GM12875 (cell line): ENCODE measurements around the gene IAH1.

Source experiments
- H3K4me3 ChIP-seq: one replicate; pipeline ENCODE4 v1.5.1; 2011; ENCODE audit warnings: low read depth, low read length, control low read depth
- TF ChIP-seq, protein P1 (sequence below): IDR thresholded peaks from 2 replicates; pipeline ENCODE4 v1.5.1; 2011; ENCODE audit warnings: low read depth, mild to moderate bottlenecking, control low read depth, inconsistent platforms, low read length, moderate library complexity, borderline replicate concordance; ENCODE audit not compliant: insufficient read depth

The IAH1 gene

GRCh38 chr2:9473308-9473984, 905 bp upstream of the IAH1 start:
- peak overlapping the region; percentile 82 for H3K4me3 ChIP-seq
- TF ChIP-seq, protein P1, sequence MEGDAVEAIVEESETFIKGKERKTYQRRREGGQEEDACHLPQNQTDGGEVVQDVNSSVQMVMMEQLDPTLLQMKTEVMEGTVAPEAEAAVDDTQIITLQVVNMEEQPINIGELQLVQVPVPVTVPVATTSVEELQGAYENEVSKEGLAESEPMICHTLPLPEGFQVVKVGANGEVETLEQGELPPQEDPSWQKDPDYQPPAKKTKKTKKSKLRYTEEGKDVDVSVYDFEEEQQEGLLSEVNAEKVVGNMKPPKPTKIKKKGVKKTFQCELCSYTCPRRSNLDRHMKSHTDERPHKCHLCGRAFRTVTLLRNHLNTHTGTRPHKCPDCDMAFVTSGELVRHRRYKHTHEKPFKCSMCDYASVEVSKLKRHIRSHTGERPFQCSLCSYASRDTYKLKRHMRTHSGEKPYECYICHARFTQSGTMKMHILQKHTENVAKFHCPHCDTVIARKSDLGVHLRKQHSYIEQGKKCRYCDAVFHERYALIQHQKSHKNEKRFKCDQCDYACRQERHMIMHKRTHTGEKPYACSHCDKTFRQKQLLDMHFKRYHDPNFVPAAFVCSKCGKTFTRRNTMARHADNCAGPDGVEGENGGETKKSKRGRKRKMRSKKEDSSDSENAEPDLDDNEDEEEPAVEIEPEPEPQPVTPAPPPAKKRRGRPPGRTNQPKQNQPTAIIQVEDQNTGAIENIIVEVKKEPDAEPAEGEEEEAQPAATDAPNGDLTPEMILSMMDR: peak; percentile 33; the same call in 1 of the 2 replicates

DNA sequence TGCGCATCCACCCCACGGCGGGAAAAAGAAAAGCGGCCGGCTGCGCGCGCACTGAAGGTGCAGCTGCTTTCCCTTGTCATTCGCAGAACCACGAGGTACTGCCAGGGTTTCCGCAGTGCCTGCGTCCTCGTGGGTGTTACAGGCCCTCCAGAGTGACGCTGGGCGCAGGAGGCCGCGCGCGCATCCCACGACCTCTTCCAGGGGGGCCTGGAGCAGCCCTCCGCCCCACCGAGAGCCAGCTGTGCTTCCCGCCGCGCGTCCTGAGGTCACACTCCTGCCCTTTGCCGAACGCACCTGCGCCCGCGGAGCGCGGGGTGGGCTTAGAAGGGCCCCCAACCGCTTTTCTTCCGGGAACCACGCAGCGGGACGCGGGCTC, 378 bp upstream of the IAH1 start:
- H3K4me3 ChIP-seq: peak overlapping the region; percentile 82
- TF ChIP-seq, protein P1: no peak

DNA sequence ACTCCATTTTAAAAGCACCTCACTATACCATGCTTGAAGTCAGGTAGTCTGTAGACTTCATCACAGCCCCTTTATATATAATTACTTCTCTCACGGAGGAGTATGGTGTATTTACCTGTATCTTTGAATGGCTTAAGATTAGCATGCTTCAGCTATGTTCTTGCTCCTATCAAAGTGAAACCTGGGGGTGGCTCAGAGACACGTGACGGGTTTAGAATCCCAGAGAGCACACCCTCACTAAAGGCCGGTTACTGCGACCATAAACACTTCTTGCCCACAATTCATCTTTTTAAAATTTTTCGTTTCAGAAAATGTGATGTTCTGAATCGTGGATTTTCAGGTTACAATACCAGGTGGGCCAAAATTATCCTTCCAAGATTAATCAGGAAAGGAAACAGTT, 3.6 kb downstream of the IAH1 start:
- TF ChIP-seq, protein P1: no peak
- H3K4me3 ChIP-seq: no peak overlapping the region

GRCh38 chr2:9478526-9478925, 4.2 kb downstream of the IAH1 start:
- TF ChIP-seq, protein P1: no peak
- H3K4me3 ChIP-seq: no peak overlapping the region

- no peak overlapping the region for H3K4me3 ChIP-seq
- TF ChIP-seq, protein P1: no peak
These were observed 5.8 kb downstream of the IAH1 start for GRCh38 chr2:9480157-9480556.

- no peak overlapping the region for H3K4me3 ChIP-seq
- TF ChIP-seq, protein P1: no peak
These were observed 8.8 kb downstream of the IAH1 start for GRCh38 chr2:9483107-9483506.

- TF ChIP-seq, protein P1: no peak
- H3K4me3 ChIP-seq: no peak overlapping the region
These were observed 10.2 kb downstream of the IAH1 start for GRCh38 chr2:9484533-9484932.
